Dedifferentiated amniotic fluid mesenchymal stem cell (primary cell): ENCODE results near the gene RNF157.

Experiments
- DNase-seq: peaks from one replicate; pipeline ENCODE4 v3.0.0-alpha.2; 2016; ENCODE audit errors: extremely low spot score

The RNF157 gene

GRCh38 chr17:76140661-76141211 is 99.6 kb downstream of the RNF157 start:
- DNase-seq, result no peak

- DNase-seq, result no peak
Observed at GRCh38 chr17:76139801-76140660, 100.3 kb downstream of the RNF157 start.

GRCh38 chr17:76138896-76139752 is 101.2 kb downstream of the RNF157 start:
- no peak for DNase-seq

GRCh38 chr17:76138234-76138895 is 101.9 kb downstream of the RNF157 start:
- DNase-seq, result no peak

- no peak for DNase-seq
Observed at GRCh38 chr17:76137351-76138233, 102.7 kb downstream of the RNF157 start.

- DNase-seq, result no peak
Observed at GRCh38 chr17:76137001-76137350, 103.3 kb downstream of the RNF157 start.

GRCh38 chr17:76136276-76137000 is 103.9 kb downstream of the RNF157 start:
- no peak for DNase-seq

- DNase-seq, result no peak
Observed at GRCh38 chr17:76135810-76136188, 104.5 kb downstream of the RNF157 start.

- no peak for DNase-seq
Observed at GRCh38 chr17:76134911-76135809, 105.1 kb downstream of the RNF157 start.

GRCh38 chr17:76132574-76133338 is 107.5 kb downstream of the RNF157 start:
- DNase-seq, result no peak

- no peak for DNase-seq
Observed at GRCh38 chr17:76131692-76132573, 108.4 kb downstream of the RNF157 start.

- no peak for DNase-seq
Observed at GRCh38 chr17:76131051-76131691, 109.1 kb downstream of the RNF157 start.

GRCh38 chr17:76130473-76130872 is 109.8 kb downstream of the RNF157 start:
- no peak for DNase-seq

- DNase-seq, result no peak
Observed at GRCh38 chr17:76125922-76126321, 114.4 kb downstream of the RNF157 start.

- DNase-seq, result no peak
Observed at GRCh38 chr17:76125391-76125675, 115.0 kb downstream of the RNF157 start.

- no peak for DNase-seq
Observed at GRCh38 chr17:76124582-76125390, 115.5 kb downstream of the RNF157 start.
